ENCODE data around the gene MCC.

- TF ChIP-seq CTCF (conservative IDR thresholded peaks at IDR 0.05 in 1 of 2, IDR thresholded peaks at IDR 0.05 in 1 of 2; ENCODE audit: extremely low read depth in 1 of 2, insufficient read depth in 1 of 2, low read depth in 1 of 2, low read length in 2 of 2) (peak; percentile 38 to 56), EZH2 (IDR thresholded peaks at IDR 0.05; ENCODE audit: borderline replicate concordance, low read length) (no peak)
These were observed 157.6 kb downstream of the MCC start for GRCh38 chr5:113330533-113331208.
